Measurements from ENCODE around the gene LY6G6F. TPM values are rescaled to one million over a fixed set of nuclear protein-coding genes. Genes with fewer than 3 reads are reported as not detected.

The LY6G6F gene
- total and polyA plus RNA-seq, 2 of the 13 experiments (the other 11 are each of a cell fraction or from before 2014, with no cell fraction given): not detected

DNA sequence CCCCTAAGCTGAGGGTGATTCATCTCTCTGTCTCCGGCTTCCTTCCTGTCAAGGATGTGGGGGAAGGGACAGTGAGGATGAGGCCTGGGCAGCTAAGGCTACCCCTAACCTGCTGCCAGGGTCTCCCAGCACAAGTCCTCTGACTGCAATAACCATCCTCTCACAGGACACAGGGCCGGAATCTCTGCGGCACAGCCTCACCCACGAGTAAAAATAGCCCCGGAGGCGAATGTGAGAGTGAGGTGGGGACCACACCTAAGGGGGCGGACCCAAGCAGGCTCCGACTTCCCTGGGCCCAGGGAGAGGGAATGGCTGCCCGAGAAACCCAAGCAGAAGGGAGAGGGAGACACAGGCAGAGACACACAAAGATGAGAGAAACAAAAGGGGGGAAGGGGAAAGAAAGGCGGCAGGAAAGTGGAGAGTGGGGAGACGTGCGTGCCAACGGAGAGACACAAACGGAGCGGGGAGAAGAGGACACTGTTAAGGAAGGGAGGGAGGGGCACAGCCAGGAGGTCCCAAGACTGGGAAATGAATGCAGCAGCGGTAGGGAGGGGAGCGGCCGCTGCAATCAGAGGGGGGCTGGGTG, 28.2 kb downstream of the LY6G6F start:
- Histone ChIP-seq H3K27ac (ENCODE audit: extremely low read length, insufficient read depth, low read length) (peak overlapping the region; percentile 99), H4K20me1 (ENCODE audit: insufficient read depth, low read length) (peaks cover 33% of the 10 kb centered on the region; the same call in 1 of the 2 replicates), H2AFZ (ENCODE audit: low read length) (no peak overlapping the region), H3K9ac (ENCODE audit: insufficient read depth, low read depth, low read length) (peak overlapping the region; percentile 98), H3K4me1 (ENCODE audit: insufficient read depth, low read length) (peaks cover 72% of the 10 kb centered on the region), H3K4me3 (replicated peaks in 1 of 3; ENCODE audit: insufficient read depth in 1 of 3, low read depth in 2 of 3, low read length in 3 of 3) (peak overlapping the region; percentile 71 to 92 (median 92)), H3K4me2 (ENCODE audit: low read depth, low read length) (peak overlapping the region; percentile 98), H3K79me2 (ENCODE audit: insufficient read depth, low read length) (peaks cover 41% of the 10 kb centered on the region), H3K27me3 (ENCODE audit: control insufficient read depth in 1 of 2, insufficient read depth in 2 of 2, low read length in 2 of 2) (no peaks in the 10 kb centered on the region; a peak in 1 of 5 replicates), H3K36me3 (replicated peaks in 1 of 2; ENCODE audit: control insufficient read depth in 1 of 2, insufficient read depth in 2 of 2, low read length in 2 of 2) (peaks cover 18 to 42% of the 10 kb centered on the region in 2 experiments), H3K9me3 (ENCODE audit: low read length) (no peaks in the 10 kb centered on the region)
- BruUV-seq (replicated peaks): no TSS peak
- ATAC-seq (no peak), DNase-seq (ENCODE audit: low spot score) (peak; percentile 65), FAIRE-seq (no peak)
- POLR2A ChIA-PET: interaction anchor here (0.7 to 11.3 kb wide), 23 partner anchors 11 to 353 kb away, joined by 3 to 279 read pairs (median 40); partner anchors contain the start of genes ABHD16A, APOM, BAG6 and C6orf47
- intact Hi-C loops (cut with micrococcal nuclease; ENCODE audit: unreplicated experiment) (loop anchor here (5.0 kb wide), 2 partner anchors 33 to 72 kb away; partner anchors contain the start of genes ABHD16A and LSM2), in situ Hi-C loops (cut with HindIII; ENCODE audit: extremely low pct_ligation_motif_present, low pct_unique_long_range_greater_than_20kb) (loop anchor here (5.0 kb wide), 1 partner anchor 32 kb away; no protein-coding TSS in a partner anchor)
- CTCF ChIA-PET (ENCODE audit: low intra/inter-chr PET ratio, low total read pairs): interaction anchor here (1.3 kb wide), 1 partner anchor 35 kb away, joined by 3 read pairs; no protein-coding TSS in a partner anchor
- WGBS (ENCODE audit: low lambda C conversion rate): 1% methylated on average over 17 of the region's 18 CpGs
- peak; percentile 52; the same call in 1 of the 2 replicates for TF ChIP-seq THAP11 (CRISPR knock-in tag; IDR thresholded peaks at IDR 0.05)
- peak; percentile 79 for TF ChIP-seq MED1 (CRISPR knock-in tag; IDR thresholded peaks at IDR 0.05)
- no peak for TF ChIP-seq ZNF781 (CRISPR knock-in tag; IDR thresholded peaks at IDR 0.05; ENCODE audit: borderline replicate concordance, not compliant biosample characterization)
- TF ChIP-seq, protein P1, sequence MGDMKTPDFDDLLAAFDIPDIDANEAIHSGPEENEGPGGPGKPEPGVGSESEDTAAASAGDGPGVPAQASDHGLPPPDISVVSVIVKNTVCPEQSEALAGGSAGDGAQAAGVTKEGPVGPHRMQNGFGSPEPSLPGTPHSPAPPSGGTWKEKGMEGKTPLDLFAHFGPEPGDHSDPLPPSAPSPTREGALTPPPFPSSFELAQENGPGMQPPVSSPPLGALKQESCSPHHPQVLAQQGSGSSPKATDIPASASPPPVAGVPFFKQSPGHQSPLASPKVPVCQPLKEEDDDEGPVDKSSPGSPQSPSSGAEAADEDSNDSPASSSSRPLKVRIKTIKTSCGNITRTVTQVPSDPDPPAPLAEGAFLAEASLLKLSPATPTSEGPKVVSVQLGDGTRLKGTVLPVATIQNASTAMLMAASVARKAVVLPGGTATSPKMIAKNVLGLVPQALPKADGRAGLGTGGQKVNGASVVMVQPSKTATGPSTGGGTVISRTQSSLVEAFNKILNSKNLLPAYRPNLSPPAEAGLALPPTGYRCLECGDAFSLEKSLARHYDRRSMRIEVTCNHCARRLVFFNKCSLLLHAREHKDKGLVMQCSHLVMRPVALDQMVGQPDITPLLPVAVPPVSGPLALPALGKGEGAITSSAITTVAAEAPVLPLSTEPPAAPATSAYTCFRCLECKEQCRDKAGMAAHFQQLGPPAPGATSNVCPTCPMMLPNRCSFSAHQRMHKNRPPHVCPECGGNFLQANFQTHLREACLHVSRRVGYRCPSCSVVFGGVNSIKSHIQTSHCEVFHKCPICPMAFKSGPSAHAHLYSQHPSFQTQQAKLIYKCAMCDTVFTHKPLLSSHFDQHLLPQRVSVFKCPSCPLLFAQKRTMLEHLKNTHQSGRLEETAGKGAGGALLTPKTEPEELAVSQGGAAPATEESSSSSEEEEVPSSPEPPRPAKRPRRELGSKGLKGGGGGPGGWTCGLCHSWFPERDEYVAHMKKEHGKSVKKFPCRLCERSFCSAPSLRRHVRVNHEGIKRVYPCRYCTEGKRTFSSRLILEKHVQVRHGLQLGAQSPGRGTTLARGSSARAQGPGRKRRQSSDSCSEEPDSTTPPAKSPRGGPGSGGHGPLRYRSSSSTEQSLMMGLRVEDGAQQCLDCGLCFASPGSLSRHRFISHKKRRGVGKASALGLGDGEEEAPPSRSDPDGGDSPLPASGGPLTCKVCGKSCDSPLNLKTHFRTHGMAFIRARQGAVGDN (CRISPR knock-in tag; IDR thresholded peaks at IDR 0.05): peak; percentile 88
- TF ChIP-seq ZNF766 (CRISPR knock-in tag; IDR thresholded peaks at IDR 0.05; ENCODE audit: borderline replicate concordance): no peak
- TF ChIP-seq RBFOX2 (IDR thresholded peaks at IDR 0.05; ENCODE audit: low read depth, low read length): peak; percentile 46; the same call in 1 of the 2 replicates
- TF ChIP-seq TCF7 (IDR thresholded peaks at IDR 0.05; ENCODE audit: low read depth): no peak
- TF ChIP-seq ZNF878 (CRISPR knock-in tag; IDR thresholded peaks at IDR 0.05): peak; percentile 51; the same call in 1 of the 2 replicates
- TF ChIP-seq, protein P2, sequence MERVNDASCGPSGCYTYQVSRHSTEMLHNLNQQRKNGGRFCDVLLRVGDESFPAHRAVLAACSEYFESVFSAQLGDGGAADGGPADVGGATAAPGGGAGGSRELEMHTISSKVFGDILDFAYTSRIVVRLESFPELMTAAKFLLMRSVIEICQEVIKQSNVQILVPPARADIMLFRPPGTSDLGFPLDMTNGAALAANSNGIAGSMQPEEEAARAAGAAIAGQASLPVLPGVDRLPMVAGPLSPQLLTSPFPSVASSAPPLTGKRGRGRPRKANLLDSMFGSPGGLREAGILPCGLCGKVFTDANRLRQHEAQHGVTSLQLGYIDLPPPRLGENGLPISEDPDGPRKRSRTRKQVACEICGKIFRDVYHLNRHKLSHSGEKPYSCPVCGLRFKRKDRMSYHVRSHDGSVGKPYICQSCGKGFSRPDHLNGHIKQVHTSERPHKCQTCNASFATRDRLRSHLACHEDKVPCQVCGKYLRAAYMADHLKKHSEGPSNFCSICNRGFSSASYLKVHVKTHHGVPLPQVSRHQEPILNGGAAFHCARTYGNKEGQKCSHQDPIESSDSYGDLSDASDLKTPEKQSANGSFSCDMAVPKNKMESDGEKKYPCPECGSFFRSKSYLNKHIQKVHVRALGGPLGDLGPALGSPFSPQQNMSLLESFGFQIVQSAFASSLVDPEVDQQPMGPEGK (CRISPR knock-in tag; IDR thresholded peaks at IDR 0.05): peak; percentile 51; the same call in 1 of the 2 replicates
- TF ChIP-seq MTA3 (CRISPR knock-in tag; IDR thresholded peaks at IDR 0.05): no peak
- TF ChIP-seq, protein P3, sequence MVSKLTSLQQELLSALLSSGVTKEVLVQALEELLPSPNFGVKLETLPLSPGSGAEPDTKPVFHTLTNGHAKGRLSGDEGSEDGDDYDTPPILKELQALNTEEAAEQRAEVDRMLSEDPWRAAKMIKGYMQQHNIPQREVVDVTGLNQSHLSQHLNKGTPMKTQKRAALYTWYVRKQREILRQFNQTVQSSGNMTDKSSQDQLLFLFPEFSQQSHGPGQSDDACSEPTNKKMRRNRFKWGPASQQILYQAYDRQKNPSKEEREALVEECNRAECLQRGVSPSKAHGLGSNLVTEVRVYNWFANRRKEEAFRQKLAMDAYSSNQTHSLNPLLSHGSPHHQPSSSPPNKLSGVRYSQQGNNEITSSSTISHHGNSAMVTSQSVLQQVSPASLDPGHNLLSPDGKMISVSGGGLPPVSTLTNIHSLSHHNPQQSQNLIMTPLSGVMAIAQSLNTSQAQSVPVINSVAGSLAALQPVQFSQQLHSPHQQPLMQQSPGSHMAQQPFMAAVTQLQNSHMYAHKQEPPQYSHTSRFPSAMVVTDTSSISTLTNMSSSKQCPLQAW (CRISPR knock-in tag; IDR thresholded peaks at IDR 0.05): peak; percentile 54; the same call in 1 of the 2 replicates
- no peak for TF ChIP-seq ZNF260 (CRISPR knock-in tag; IDR thresholded peaks at IDR 0.05; ENCODE audit: borderline replicate concordance, low read depth)
- TF ChIP-seq HDAC1 (CRISPR knock-in tag; IDR thresholded peaks at IDR 0.05): peak; percentile 52; the same call in 1 of the 2 replicates
- TF ChIP-seq ZMAT3 (CRISPR knock-in tag; conservative IDR thresholded peaks at IDR 0.05): peak; percentile 70; the same call in 1 of the 2 replicates
- TF ChIP-seq IRF2 (CRISPR knock-in tag; IDR thresholded peaks at IDR 0.05): peak; percentile 17; the same call in 1 of the 2 replicates
- 0 out of 2 replicates have a peak, but pooled peaks have one; percentile 35 for TF ChIP-seq ZNF713 (CRISPR knock-in tag; IDR thresholded peaks at IDR 0.05)
